Thyroid gland (tissue), 4 donors: ENCODE data around the gene PDIA4.

Experiments used
- CTCF ChIP-seq, 6 experiments: fragments of 200-600 bp in 3 of 6; fragments of 450-650 bp in 3 of 6; sonication (generic) in 3 of 6; IDR thresholded peaks; one replicate each; pipeline ENCODE4 v1.5.1; 2016 to 2019; ENCODE audit warnings: antibody characterized with exemption in 6 of 6, mild to moderate bottlenecking in 2 of 6, inconsistent platforms in 1 of 6, moderate library complexity in 1 of 6
- POLR2A ChIP-seq, 2 donors: fragments of 450-650 bp; IDR thresholded peaks; one replicate each; pipeline ENCODE4 v1.6.1; 2017; ENCODE audit warnings: antibody characterized with exemption in 2 of 2, mild to moderate bottlenecking in 2 of 2, moderate library complexity in 1 of 2

GRCh38 chr7:149003560-149004305, 24.6 kb downstream of the PDIA4 start:
- no peak for TF ChIP-seq CTCF (IDR thresholded peaks at IDR 0.05)
- no peak for TF ChIP-seq POLR2A (IDR thresholded peaks at IDR 0.05)
